Body of pancreas (tissue), 4 donors: ENCODE data around the gene FOXO1. TPM values are rescaled to one million over a fixed set of nuclear protein-coding genes. Genes with fewer than 3 reads are reported as not detected.

ENCODE experiments used
- ATAC-seq: fragments of 150-250 bp; one replicate; pipeline ENCODE4 v1.9.1; 2016
- DNase-seq, 4 donors: peaks; one replicate each; pipeline ENCODE4 v3.0.0-alpha.2; 2019
- H3K27ac ChIP-seq, 4 donors: fragments of 200-600 bp; sonication (generic); 1 replicate in 3 of 4; 2 replicates in 1 of 4; pipeline versions ENCODE4 v1.5.1 to v1.6.1; 2016 to 2019; ENCODE audit warnings: mild to moderate bottlenecking in 1 of 4, mixed read lengths in 1 of 4, moderate library complexity in 1 of 4
- H3K27me3 ChIP-seq, 2 donors: fragments of 200-600 bp; sonication (generic); one replicate each; pipeline ENCODE4 v1.6.0; 2016; ENCODE audit warnings: mild to moderate bottlenecking in 1 of 2
- H3K36me3 ChIP-seq, 2 donors: fragments of 200-600 bp; sonication (generic); replicated peaks in 1 of 2; 2 replicates each; pipeline ENCODE4 v1.5.1; 2016; ENCODE audit warnings: low read depth in 2 of 2; ENCODE audit not compliant: insufficient read depth in 1 of 2
- H3K4me1 ChIP-seq: fragments of 200-600 bp; sonication (generic); one replicate; pipeline ENCODE4 v1.6.0; 2016
- H3K4me3 ChIP-seq, 2 donors: fragments of 200-600 bp; sonication (generic); 1 replicate in 1 of 2; 2 replicates in 1 of 2; pipeline ENCODE4 v1.5.1; 2016 to 2019
- H3K9me3 ChIP-seq, 3 donors: fragments of 200-600 bp; sonication (generic); 1 replicate in 2 of 3; 2 replicates in 1 of 3; pipeline ENCODE4 v1.5.1; 2016
- CTCF ChIP-seq, 7 experiments: fragments of 450-650 bp in 4 of 7; fragments of 200-600 bp in 3 of 7; sonication (generic) in 3 of 7; IDR thresholded peaks; one replicate each; pipeline ENCODE4 v1.5.1; 2016 to 2019; ENCODE audit warnings: antibody characterized with exemption in 7 of 7
- POLR2A ChIP-seq, 3 donors: fragments of 450-650 bp; IDR thresholded peaks; one replicate each; pipeline ENCODE4 v1.6.1; 2016; ENCODE audit warnings: antibody characterized with exemption in 3 of 3, mild to moderate bottlenecking in 2 of 3
- WGBS, 2 donors: methylation state at CpG; one replicate each; pipeline ENCODE4 v1.1.5; 2017; 5-methylcytosine and 5-hydroxymethylcytosine counted together
- intact Hi-C: fragments of 100-400 bp; cut with DNase I; formaldehyde crosslinking; loops from one replicate; pipeline ENCODE4 v1.15.1; 2023
- total RNA-seq, 2 donors: library from RNA; depleted of rRNA; stranded (reverse); fragments of >200 nt; gene quantifications; one replicate each; pipeline ENCODE4 v1.1.0, GENCODE V29; 2016

FOXO1 gene
- total RNA-seq, 2 donors from 2014 or later, result 24.1 to 51.1 TPM

- no peak overlapping the region for H3K4me3 ChIP-seq
- peaks cover 38% of the 10 kb centered on the region for H3K4me1 ChIP-seq
- H3K27me3 ChIP-seq, result no peaks in the 10 kb centered on the region
- TF ChIP-seq POLR2A (IDR thresholded peaks at IDR 0.05), result no peak
- TF ChIP-seq CTCF (IDR thresholded peaks at IDR 0.05), result no peak
- H3K36me3 ChIP-seq, result no peaks in the 10 kb centered on the region
- intact Hi-C loops, result no loop called here
- H3K9me3 ChIP-seq, result no peaks in the 10 kb centered on the region
- WGBS, 2 donors, result 82 to 87% methylated on average over 8 of the region's 8 CpGs
- H3K27ac ChIP-seq, result no peak overlapping the region
- DNase-seq (no peak), ATAC-seq (no peak)
These were observed 133.4 kb downstream of the FOXO1 start for GRCh38 chr13:40533072-40533471.

DNA sequence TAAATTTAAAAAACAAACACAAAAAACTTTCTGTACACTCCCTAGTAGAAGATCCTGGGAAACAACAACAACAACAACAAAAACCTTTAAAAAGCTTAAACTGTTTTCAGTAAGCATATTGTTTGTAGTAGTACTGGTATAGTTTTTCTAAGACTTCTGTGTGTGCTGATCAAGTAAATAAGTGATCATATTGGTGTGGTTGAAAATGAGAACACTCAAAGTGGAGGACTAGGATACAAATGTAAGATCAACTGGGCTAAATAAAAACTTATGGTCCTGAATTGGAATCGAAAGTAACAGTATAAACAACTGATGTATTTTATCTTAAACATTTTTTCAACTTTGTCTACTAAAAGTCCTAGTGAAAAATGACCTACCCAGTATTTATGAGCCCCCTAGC is 135.5 kb downstream of the FOXO1 start:
- intact Hi-C loops, result no loop called here
- no peaks in the 10 kb centered on the region for H3K27me3 ChIP-seq
- H3K4me1 ChIP-seq, result peaks cover 25% of the 10 kb centered on the region
- H3K36me3 ChIP-seq, result no peaks in the 10 kb centered on the region
- no peak for TF ChIP-seq CTCF (IDR thresholded peaks at IDR 0.05)
- TF ChIP-seq POLR2A (IDR thresholded peaks at IDR 0.05), result no peak
- 81 to 83% methylated on average over 1 of the region's 1 CpG for WGBS, 2 donors
- H3K27ac ChIP-seq, result no peak overlapping the region
- no peak for DNase-seq
- no peak overlapping the region for H3K4me3 ChIP-seq
- no peak for ATAC-seq
- H3K9me3 ChIP-seq, result no peaks in the 10 kb centered on the region

- TF ChIP-seq CTCF (IDR thresholded peaks at IDR 0.05) (no peak), POLR2A (IDR thresholded peaks at IDR 0.05) (no peak)
These were observed 137.6 kb downstream of the FOXO1 start for GRCh38 chr13:40528881-40529280.

DNA sequence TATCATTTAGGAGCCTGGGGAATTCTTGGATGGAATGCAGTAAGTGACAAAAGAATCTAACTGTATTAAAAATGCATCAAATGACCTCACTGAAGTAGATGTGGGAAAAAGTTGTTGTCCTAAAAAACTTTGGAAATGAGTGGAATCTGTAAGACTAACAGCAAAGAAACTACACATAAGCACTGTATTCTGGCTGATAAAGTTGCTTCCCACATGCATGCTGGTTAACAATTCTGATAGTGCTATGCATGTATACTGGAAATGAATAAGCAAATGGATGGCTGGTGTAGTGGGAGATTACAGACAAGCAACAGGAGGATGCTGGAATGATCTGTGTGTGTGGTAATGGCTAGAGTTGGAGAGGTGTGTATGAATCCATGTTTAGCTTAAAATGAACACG is 138.5 kb downstream of the FOXO1 start:
- H3K4me1 ChIP-seq, result peaks cover 5% of the 10 kb centered on the region
- no peak for TF ChIP-seq CTCF (IDR thresholded peaks at IDR 0.05)
- TF ChIP-seq POLR2A (IDR thresholded peaks at IDR 0.05), result no peak
- DNase-seq (no peak), ATAC-seq (no peak)
- H3K9me3 ChIP-seq, result no peaks in the 10 kb centered on the region
- H3K36me3 ChIP-seq, result no peaks in the 10 kb centered on the region
- H3K4me3 ChIP-seq, result no peak overlapping the region
- intact Hi-C loops, result loop anchor here (10.0 kb wide), 1 partner anchor 443 kb away; no protein-coding TSS in a partner anchor
- no peaks in the 10 kb centered on the region for H3K27me3 ChIP-seq
- H3K27ac ChIP-seq, result no peak overlapping the region
- WGBS, 2 donors, result 86 to 100% methylated on average over 1 of the region's 1 CpG

More at GRCh38 chr13:40528881-40529280, 137.6 kb downstream of the FOXO1 start:
- no peak overlapping the region for H3K4me3 ChIP-seq
- peaks cover 6% of the 10 kb centered on the region for H3K4me1 ChIP-seq
- H3K36me3 ChIP-seq, result no peaks in the 10 kb centered on the region
- H3K9me3 ChIP-seq, result no peaks in the 10 kb centered on the region
- ATAC-seq (no peak), DNase-seq (no peak)
- no peak overlapping the region for H3K27ac ChIP-seq
- whole genome bisulfite sequencing, 2 donors, result 95 to 97% methylated on average over 6 of the region's 6 CpGs
- intact Hi-C loops, result loop anchor here (10.0 kb wide), 1 partner anchor 444 kb away; no protein-coding TSS in a partner anchor
- H3K27me3 ChIP-seq, result no peaks in the 10 kb centered on the region

- H3K9me3 ChIP-seq, result no peaks in the 10 kb centered on the region
- DNase-seq (no peak), ATAC-seq (no peak)
- WGBS, 2 donors, result 71 to 85% methylated on average over 1 of the region's 1 CpG
- H3K27ac ChIP-seq, result no peak overlapping the region
- H3K4me1 ChIP-seq, result peaks cover 22% of the 10 kb centered on the region
- TF ChIP-seq POLR2A (IDR thresholded peaks at IDR 0.05) (no peak), CTCF (IDR thresholded peaks at IDR 0.05) (no peak)
- no peak overlapping the region for H3K4me3 ChIP-seq
- intact Hi-C loops, result loop anchor here (10.0 kb wide), 1 partner anchor 437 kb away; no protein-coding TSS in a partner anchor
- H3K36me3 ChIP-seq, result no peaks in the 10 kb centered on the region
- no peaks in the 10 kb centered on the region for H3K27me3 ChIP-seq
These were observed 144.2 kb downstream of the FOXO1 start for GRCh38 chr13:40522282-40522681.
